ELF-1 (cell line): ENCODE results near the gene ZNF892.
"Not testable (repeated sequence)": the region's sequence is repeated elsewhere in the genome, so short reads cannot be mapped to it uniquely, and the experiment has no call there.

ENCODE experiments used
- DNase-seq: peaks from one replicate; pipeline ENCODE4 v3.0.0-alpha.2; 2016; ENCODE audit warnings: low read depth, low spot score

ZNF892 gene

DNA sequence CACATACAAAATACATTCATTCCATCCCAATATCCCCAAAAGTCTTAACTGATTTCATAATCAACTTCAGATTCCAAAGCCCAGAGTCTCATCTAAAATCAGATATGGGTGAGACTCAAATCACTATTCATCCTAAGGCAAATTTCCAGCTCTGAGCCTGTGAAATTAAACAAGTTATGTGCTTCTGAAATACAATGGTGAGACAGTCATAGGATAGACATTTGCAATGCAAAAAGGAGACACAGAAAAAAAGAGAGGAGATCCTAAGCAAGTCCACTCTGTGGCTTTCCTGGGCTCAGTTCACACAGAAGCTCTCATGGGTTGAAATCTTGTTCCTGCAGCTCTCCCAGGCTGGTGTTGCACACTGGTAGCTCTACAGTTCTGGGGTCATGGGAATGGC lies 18.3 kb downstream of the ZNF892 start:
- no peak for DNase-seq

DNA sequence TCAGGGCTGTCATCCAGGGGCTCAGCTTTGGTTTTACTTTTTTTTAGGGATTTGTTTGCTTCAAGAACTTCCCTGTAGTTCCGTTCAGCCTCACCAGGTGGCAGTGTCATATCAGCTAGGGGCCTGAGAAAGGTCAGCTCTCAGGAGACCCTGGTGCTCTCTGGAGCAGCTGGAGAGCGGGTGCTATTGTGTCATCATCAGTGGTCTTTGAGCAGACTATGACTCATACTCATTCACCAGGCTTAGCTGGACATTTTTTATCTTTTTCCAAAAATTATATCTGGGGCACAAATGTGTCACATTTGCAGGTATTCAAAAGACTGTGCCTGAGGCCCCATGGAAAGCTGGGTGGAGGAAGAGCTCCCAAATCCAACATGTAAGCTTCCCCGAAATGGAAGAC lies 24.4 kb downstream of the ZNF892 start:
- peak; percentile 90 for DNase-seq

DNA sequence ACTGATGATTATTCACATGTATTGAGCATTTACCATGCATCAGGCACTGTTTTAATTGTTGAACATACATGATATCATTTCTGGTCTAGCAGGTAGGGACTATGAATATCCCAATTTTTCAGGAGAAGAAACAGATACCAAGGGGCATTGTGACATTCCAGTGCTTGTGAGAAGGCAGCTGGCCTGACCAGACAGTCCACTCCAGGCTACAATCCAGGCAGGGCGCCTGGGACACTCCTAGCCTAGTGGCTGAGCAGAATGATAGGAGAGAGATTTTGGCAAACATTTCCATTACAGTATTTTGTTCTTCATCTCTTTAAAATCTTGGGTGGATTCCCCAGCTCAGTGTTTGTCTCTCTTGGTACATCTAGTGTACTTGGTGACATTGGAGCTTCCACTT lies 24.9 kb downstream of the ZNF892 start:
- no peak for DNase-seq

DNA sequence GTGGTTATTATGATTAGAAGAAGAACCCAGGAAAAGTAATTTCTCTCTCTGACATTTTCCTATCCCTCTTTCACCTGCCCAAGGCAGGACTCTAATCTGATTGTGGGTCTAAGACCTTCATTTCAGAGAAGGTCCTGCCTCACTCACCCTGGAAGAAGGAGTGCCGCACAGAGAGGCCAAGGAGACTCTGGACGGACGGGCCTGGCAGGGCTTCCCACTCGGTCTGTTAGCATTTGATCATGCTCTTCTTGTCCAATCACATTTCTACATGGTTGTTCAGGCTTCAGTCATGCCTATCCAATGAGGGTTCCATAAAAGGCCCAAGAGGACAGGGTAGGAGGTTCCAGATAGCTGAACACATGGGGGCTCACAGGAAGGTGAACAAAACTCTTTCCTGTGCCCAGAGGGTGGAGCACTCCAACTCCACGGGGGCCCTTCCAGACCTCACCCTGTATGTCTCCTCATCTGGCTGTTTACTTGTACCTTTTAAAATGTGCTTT lies 27.0 kb downstream of the ZNF892 start:
- DNase-seq = no peak

DNA sequence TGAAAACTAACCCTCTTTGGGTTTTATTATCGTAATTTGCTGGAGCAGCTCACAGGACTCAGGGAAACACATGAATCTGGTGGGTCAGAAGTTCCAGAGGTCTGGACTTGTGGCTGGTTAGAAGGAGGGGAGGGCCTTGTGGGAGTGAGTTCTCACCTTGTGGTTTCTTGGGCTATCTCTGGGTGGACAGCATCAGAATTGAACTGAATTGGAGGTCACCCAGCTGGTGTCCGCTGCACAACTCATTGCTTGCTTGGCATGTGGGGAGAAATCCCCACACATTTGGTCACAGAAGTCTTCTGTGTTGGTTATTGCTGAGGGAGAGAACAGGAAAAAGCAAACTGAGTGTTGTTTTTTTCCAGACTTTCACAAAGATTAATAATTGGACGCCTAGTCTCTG lies 27.5 kb downstream of the ZNF892 start:
- no peak for DNase-seq

DNA sequence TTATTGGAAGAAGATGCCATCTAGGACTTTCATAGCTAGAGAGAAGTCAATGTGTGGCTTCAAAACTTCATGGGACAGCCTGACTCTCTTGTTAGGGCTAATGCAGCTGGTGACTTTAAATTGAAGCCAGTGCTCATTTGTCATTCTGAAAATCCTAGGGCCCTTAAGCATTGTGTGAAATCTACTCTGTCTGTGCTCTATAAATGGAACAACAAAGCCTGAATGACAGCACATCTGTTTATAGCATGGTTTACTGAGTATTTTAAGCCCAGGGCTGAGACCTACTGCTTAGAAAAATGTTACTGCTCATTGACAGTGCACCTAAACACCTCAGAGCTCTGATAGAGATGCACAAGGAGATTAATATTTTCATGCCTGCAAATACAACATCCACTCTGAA lies 30.8 kb downstream of the ZNF892 start:
- no peak for DNase-seq

DNA sequence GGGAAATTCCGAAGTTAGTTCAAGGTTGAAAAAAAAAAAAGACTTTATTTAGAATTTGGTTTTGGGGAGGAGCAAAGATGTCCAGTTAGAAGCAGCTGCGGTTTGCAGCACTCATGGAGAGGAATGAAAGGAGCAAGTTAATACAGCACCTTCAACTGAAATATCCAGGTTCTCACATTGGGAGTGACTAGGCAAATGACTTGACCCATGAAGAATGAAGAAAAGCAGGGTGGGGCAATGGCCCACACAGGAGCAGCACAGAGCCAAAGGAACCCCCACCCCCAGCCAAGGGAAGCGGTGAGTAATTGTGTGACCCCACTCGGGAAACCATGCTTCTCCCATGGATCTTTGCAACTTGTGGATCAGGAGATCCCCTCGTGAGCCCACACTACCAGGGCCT lies 32.8 kb downstream of the ZNF892 start:
- no peak for DNase-seq

DNA sequence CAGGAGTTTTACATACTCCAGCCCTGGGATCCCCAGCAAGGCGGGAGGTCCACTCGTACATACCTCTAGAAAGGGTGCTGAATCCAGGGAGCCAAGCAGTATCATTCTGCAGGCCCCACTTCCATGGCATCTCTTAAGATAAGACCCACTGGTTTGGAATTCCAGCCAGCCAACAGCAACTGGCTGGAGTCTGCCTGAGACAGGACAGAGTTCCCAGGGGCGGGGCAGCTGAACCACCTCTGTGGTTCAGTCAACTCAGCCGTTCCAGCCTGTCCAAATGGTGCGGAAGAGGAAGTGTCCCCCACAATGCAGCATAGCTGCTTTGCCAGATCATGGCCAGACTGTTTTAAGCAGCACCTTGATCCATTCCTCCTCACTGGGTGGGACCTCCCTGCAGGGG lies 33.2 kb downstream of the ZNF892 start:
- no peak for DNase-seq

DNA sequence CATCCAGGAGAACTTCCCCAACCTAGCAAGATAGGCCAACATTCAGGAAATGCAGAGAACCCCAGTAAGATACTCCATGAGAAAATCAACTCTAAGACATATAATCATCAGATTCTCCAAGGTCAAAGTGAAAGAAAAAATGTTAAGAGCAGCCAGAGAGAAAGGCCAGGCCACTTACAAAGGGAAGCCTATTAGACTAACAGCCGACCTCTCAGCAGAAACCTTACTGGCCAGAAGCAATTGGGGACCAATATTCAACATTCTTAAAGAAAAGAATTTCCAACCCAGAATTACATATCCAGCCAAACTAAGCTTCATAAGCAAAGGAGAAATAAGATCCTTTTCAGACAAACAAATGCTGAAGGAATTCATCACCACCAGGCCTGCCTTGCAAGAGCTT lies 34.8 kb downstream of the ZNF892 start:
- DNase-seq = not testable (repeated sequence)
